ENCODE data around the gene RGSL1.

GRCh38 chr1:182604175-182605164 lies 154.5 kb downstream of the RGSL1 start, which contains the start of gene RGS16:
- TF ChIP-seq ARNTL (CRISPR knock-in tag; IDR thresholded peaks at IDR 0.05; ENCODE audit: borderline replicate concordance, low read depth): no peak
- no peak for TF ChIP-seq RARB (CRISPR knock-in tag; IDR thresholded peaks at IDR 0.05)
- no peak for TF ChIP-seq GLIS3 (CRISPR knock-in tag; IDR thresholded peaks at IDR 0.05)
- TF ChIP-seq TCF4 (CRISPR knock-in tag; IDR thresholded peaks at IDR 0.05; ENCODE audit: borderline replicate concordance): no peak
- TF ChIP-seq ZNF70 (CRISPR knock-in tag; IDR thresholded peaks at IDR 0.05): no peak
- TF ChIP-seq PATZ1 (CRISPR knock-in tag; IDR thresholded peaks at IDR 0.05; ENCODE audit: borderline replicate concordance): no peak
- no peak for TF ChIP-seq PPARA (CRISPR knock-in tag; IDR thresholded peaks at IDR 0.05; ENCODE audit: borderline replicate concordance)
- TF ChIP-seq CSDC2 (CRISPR knock-in tag; IDR thresholded peaks at IDR 0.05): no peak
- no peak for TF ChIP-seq ISL1 (CRISPR knock-in tag; IDR thresholded peaks at IDR 0.05)
- no peak for TF ChIP-seq OSR1 (CRISPR knock-in tag; IDR thresholded peaks at IDR 0.05)
- no peak for TF ChIP-seq ZFP3 (CRISPR knock-in tag; IDR thresholded peaks at IDR 0.05)
- no peak for TF ChIP-seq POU6F1 (CRISPR knock-in tag; IDR thresholded peaks at IDR 0.05; ENCODE audit: borderline replicate concordance, low read depth)

Data from SK-N-SH treated with all-trans-retinoic acid at 6 μM for 48 hours (cell line).